Prostate gland (tissue), 2 donors: Measurements from ENCODE around the gene PTPRG. TPM values are rescaled to one million over a fixed set of nuclear protein-coding genes. Genes with fewer than 3 reads are reported as not detected.

Source experiments
- DNase-seq: peaks from one replicate; pipeline ENCODE4 v3.0.0-alpha.2; 2019; ENCODE audit warnings: low spot score
- H3K27ac ChIP-seq, 2 donors: fragments of 200-600 bp; sonication (generic); 2 replicates each; pipeline ENCODE4 v1.5.1; 2017 to 2019
- H3K27me3 ChIP-seq: fragments of 200-600 bp; sonication (generic); replicated peaks from 2 replicates; pipeline ENCODE4 v1.5.1; 2019; ENCODE audit not compliant: insufficient read depth
- H3K36me3 ChIP-seq, 2 donors: fragments of 200-600 bp; sonication (generic); 1 replicate in 1 of 2; 2 replicates in 1 of 2; pipeline versions ENCODE4 v1.5.1 to v1.8.1; 2017 to 2019
- H3K4me1 ChIP-seq: fragments of 200-600 bp; sonication (generic); replicated peaks from 2 replicates; pipeline ENCODE4 v1.5.1; 2019
- H3K4me3 ChIP-seq, 2 donors: fragments of 200-600 bp; sonication (generic); 2 replicates each; pipeline ENCODE4 v1.5.1; 2017 to 2019
- H3K9me3 ChIP-seq: fragments of 200-600 bp; sonication (generic); 2 replicates; pipeline ENCODE4 v1.5.1; 2017
- POLR2A ChIP-seq: fragments of 450-650 bp; IDR thresholded peaks from one replicate; pipeline ENCODE4 v1.6.1; 2016; ENCODE audit warnings: antibody characterized with exemption, mild to moderate bottlenecking
- POLR2AphosphoS5 ChIP-seq: sonication (generic); formaldehyde crosslinking; IDR thresholded peaks from one replicate; pipeline ENCODE4 v1.6.1; 2017; ENCODE audit warnings: antibody characterized with exemption
- WGBS: methylation state at CpG from one replicate; pipeline ENCODE4 v1.1.5; 2018; 5-methylcytosine and 5-hydroxymethylcytosine counted together
- intact Hi-C: fragments of 100-400 bp; cut with DNase I; formaldehyde crosslinking; loops from one replicate; pipeline ENCODE4 v1.14.2; 2022
- total RNA-seq, 2 donors: library from RNA; depleted of rRNA; stranded (reverse); fragments of >200 nt; gene quantifications; one replicate each; pipeline ENCODE4 v1.1.0, GENCODE V29; 2016
- TF ChIP-seq, protein P1 (sequence below), 4 experiments: fragments of 200-600 bp in 2 of 4; fragments of 450-650 bp in 2 of 4; sonication (generic) in 2 of 4; IDR thresholded peaks; 1 replicate in 3 of 4; 2 replicates in 1 of 4; pipeline ENCODE4 v1.5.1; 2016 to 2019; ENCODE audit warnings: antibody characterized with exemption in 4 of 4, mild to moderate bottlenecking in 2 of 4, moderate library complexity in 2 of 4

Gene PTPRG
- total RNA-seq, 2 donors from 2014 or later: 22.0 to 78.6 TPM

GRCh38 chr3:61632568-61633175 is 71.3 kb downstream of the PTPRG start:
- intact Hi-C loops: no loop called here
- Histone ChIP-seq H3K4me3 (no peak overlapping the region), H3K36me3 (no peaks in the 10 kb centered on the region), H3K9me3 (no peaks in the 10 kb centered on the region), H3K27ac (no peak overlapping the region), H3K4me1 (no peaks in the 10 kb centered on the region), H3K27me3 (no peaks in the 10 kb centered on the region)
- no peak for TF ChIP-seq POLR2AphosphoS5
- TF ChIP-seq POLR2A: no peak
- TF ChIP-seq, protein P1, sequence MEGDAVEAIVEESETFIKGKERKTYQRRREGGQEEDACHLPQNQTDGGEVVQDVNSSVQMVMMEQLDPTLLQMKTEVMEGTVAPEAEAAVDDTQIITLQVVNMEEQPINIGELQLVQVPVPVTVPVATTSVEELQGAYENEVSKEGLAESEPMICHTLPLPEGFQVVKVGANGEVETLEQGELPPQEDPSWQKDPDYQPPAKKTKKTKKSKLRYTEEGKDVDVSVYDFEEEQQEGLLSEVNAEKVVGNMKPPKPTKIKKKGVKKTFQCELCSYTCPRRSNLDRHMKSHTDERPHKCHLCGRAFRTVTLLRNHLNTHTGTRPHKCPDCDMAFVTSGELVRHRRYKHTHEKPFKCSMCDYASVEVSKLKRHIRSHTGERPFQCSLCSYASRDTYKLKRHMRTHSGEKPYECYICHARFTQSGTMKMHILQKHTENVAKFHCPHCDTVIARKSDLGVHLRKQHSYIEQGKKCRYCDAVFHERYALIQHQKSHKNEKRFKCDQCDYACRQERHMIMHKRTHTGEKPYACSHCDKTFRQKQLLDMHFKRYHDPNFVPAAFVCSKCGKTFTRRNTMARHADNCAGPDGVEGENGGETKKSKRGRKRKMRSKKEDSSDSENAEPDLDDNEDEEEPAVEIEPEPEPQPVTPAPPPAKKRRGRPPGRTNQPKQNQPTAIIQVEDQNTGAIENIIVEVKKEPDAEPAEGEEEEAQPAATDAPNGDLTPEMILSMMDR (IDR thresholded peaks at IDR 0.05): no peak
- no peak for DNase-seq
- WGBS: 98% methylated on average over 2 of the region's 2 CpGs

- Histone ChIP-seq H3K27me3 (no peaks in the 10 kb centered on the region), H3K36me3 (no peaks in the 10 kb centered on the region), H3K4me3 (no peak overlapping the region), H3K9me3 (no peaks in the 10 kb centered on the region), H3K27ac (no peak overlapping the region), H3K4me1 (no peaks in the 10 kb centered on the region)
- WGBS: 19% methylated on average over 3 of the region's 3 CpGs
- intact Hi-C loops: no loop called here
- no peak for DNase-seq
- TF ChIP-seq POLR2A (no peak), POLR2AphosphoS5 (no peak)
- TF ChIP-seq, protein P1 (IDR thresholded peaks at IDR 0.05): no peak
These were observed 73.3 kb downstream of the PTPRG start for GRCh38 chr3:61634678-61635077.

DNA sequence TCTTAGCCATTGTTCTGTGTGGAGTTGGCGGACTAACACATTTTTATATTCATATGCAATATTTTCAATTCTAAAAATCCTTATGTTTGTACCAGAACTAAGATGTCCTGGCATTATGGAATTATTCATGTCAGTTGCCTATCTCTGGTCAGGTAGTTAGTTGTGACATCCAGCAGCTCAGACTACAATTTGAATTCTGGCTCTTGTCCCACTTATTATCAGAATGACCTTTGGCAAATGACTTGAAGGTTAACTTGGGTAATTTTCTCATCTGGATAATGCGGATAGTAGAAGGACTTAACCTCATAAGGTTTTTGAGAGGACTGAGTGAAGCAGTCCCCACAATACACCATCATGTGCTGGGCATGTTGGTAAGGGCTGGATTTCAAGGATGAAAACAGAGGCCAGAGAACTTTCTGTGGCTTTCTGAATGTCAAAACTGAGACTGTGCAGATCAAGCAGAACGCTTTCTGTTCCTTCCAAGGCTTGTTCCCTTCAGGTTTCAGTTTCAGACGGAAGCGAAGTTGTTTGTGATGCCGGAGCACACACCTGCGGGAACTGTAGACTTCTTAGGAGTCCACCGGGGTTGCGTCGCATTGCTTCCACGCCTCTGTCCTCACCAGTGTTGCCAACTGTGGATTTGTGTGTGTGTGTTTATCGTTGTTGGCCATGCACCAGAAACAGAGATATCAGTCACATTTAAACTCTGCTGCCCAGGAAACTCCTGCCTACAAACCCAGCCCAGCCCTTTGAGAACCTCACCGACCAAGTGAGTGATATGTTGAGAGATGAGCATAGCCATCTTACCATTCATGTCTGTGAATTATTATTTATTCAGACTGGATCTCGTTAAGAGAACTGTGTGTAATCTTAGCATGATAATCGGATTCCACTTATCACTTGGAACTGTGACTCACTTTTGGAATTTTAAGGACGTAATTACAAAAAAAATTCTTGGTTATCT is 76.0 kb downstream of the PTPRG start:
- no peak for TF ChIP-seq POLR2A
- TF ChIP-seq POLR2AphosphoS5: no peak
- TF ChIP-seq, protein P1 (IDR thresholded peaks at IDR 0.05): no peak
- 59% methylated on average over 16 of the region's 16 CpGs for WGBS

GRCh38 chr3:61638741-61639140 is 77.4 kb downstream of the PTPRG start:
- TF ChIP-seq POLR2A: no peak
- no peak for TF ChIP-seq POLR2AphosphoS5
- TF ChIP-seq, protein P1 (IDR thresholded peaks at IDR 0.05): no peak
- Histone ChIP-seq H3K4me1 (no peaks in the 10 kb centered on the region), H3K27me3 (no peaks in the 10 kb centered on the region), H3K9me3 (no peaks in the 10 kb centered on the region), H3K27ac (no peak overlapping the region), H3K4me3 (no peak overlapping the region), H3K36me3 (no peaks in the 10 kb centered on the region)
- intact Hi-C loops: no loop called here
- DNase-seq: no peak
- 98% methylated on average over 1 of the region's 1 CpG for WGBS

More for the DNA sequence above, 76.0 kb downstream of the PTPRG start:
- intact Hi-C loops: no loop called here
- Histone ChIP-seq H3K4me1 (no peaks in the 10 kb centered on the region), H3K27me3 (no peaks in the 10 kb centered on the region), H3K9me3 (no peaks in the 10 kb centered on the region), H3K4me3 (no peak overlapping the region), H3K36me3 (no peaks in the 10 kb centered on the region), H3K27ac (peak overlapping the region in 1 of 2 donors; percentile 17)
- no peak for DNase-seq
